GM06990 (cell line): ENCODE results near the gene DBH.

Experiments used
- DNase-seq: peaks from one replicate; pipeline ENCODE4 v3.0.0-alpha.2; 2011; ENCODE audit not compliant: insufficient read length; ENCODE audit errors: extremely low read depth
- H3K27me3 ChIP-seq: replicated peaks from 2 replicates; pipeline ENCODE4 v1.6.0; 2011; ENCODE audit warnings: low read length; ENCODE audit not compliant: control insufficient read depth, insufficient read depth
- H3K36me3 ChIP-seq: 2 replicates; pipeline ENCODE4 v1.5.1; 2011; ENCODE audit warnings: low read length; ENCODE audit not compliant: control insufficient read depth, insufficient read depth
- H3K4me3 ChIP-seq: replicated peaks from 2 replicates; pipeline ENCODE4 v1.5.1; 2011; ENCODE audit warnings: low read depth, mild to moderate bottlenecking, control low read depth, low read length
- TF ChIP-seq, protein P1 (sequence below): IDR thresholded peaks from 2 replicates; pipeline ENCODE4 v1.5.1; 2011; ENCODE audit warnings: low read length, control low read depth, mild to moderate bottlenecking, inconsistent platforms; ENCODE audit not compliant: insufficient read depth, poor library complexity, severe bottlenecking

DBH gene

DNA sequence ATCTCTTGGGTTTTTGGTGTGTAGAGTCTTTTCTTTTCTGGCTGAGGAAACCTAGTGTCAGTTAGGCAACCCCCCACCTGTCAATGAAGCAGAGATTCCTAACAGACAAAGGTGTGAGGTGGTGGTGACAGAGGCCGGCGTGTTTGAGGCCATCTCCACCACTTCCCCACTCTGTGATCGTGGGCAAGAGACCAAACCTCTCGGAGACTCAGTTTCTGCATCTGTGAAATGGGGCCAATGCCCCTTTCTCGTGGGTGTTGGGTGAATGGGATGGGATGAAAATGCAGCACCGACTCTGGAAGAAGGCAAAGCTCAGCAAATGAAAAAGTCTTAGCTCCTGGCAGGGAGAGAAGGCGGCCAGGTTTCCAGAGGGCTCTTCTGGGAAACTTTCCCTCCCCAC, 27.8 kb upstream of the DBH start:
- DNase-seq = no peak
- Histone ChIP-seq H3K4me3 (no peak overlapping the region), H3K36me3 (no peaks in the 10 kb centered on the region), H3K27me3 (no peaks in the 10 kb centered on the region; the same call in 1 of the 2 replicates)
- TF ChIP-seq, protein P1, sequence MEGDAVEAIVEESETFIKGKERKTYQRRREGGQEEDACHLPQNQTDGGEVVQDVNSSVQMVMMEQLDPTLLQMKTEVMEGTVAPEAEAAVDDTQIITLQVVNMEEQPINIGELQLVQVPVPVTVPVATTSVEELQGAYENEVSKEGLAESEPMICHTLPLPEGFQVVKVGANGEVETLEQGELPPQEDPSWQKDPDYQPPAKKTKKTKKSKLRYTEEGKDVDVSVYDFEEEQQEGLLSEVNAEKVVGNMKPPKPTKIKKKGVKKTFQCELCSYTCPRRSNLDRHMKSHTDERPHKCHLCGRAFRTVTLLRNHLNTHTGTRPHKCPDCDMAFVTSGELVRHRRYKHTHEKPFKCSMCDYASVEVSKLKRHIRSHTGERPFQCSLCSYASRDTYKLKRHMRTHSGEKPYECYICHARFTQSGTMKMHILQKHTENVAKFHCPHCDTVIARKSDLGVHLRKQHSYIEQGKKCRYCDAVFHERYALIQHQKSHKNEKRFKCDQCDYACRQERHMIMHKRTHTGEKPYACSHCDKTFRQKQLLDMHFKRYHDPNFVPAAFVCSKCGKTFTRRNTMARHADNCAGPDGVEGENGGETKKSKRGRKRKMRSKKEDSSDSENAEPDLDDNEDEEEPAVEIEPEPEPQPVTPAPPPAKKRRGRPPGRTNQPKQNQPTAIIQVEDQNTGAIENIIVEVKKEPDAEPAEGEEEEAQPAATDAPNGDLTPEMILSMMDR = no peak

DNA sequence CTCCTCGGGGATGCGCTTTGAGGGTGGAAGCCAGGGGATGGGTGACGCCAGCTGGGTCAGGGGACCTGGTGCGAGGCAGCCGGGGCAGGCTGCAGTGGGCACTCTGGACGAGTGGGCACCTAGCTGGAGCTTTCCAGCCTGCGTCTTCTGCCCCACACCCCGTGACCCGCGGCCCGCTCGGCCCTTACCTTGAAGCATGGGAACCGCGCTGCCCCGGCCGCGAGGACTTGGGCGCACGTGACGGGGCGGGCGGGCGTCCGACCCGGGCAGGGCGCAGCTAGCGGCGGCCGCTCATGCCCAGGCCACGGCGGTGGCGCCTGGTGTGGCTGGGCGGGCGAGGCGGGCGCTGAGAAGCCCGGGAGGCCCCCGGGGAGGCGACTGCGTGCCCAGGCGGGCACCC, 27.3 kb upstream of the DBH start:
- Histone ChIP-seq H3K36me3 (no peaks in the 10 kb centered on the region), H3K4me3 (no peak overlapping the region), H3K27me3 (no peaks in the 10 kb centered on the region; the same call in 1 of the 2 replicates)
- TF ChIP-seq, protein P1 = no peak
- DNase-seq = no peak

DNA sequence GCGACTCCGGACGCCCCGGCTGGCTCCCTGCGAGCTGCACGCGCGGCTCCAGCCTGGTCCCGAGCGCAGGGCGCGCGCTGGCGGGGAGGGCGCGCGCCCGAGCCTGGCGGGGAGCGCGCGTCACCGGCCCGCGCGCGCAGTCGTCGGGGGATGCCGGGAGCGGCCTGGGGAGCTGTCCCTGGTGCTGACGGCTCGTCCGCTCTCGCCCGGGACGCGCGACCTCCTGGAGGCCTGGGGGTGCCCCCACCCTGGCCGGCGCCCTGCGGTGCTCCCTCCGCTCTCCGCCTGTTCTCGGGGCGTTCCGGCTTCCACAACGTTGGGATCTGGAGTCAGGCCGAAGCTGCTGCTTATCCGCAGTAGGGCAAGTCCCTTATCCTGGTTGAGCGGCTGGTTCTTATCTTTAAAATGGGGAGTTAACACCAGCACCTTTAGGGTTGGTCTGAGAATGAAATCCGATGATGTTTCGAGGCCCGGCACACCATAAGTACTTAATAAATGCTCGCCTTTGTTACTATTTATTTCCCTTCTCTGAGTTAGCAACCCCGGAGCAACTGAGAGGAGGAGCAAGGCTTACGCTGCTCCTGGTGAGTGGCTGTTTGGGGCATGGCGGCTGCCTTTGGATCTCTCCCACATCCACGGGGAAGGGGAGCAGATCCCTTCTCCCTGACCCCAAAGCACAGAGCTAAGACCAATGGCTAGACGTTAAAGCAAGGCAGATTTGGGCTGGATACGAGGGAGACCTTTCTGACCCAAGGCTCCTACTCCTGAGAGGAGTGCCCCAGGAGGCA, 26.7 kb upstream of the DBH start, which contains the start of gene FAM163B:
Gene FAM163B, minus strand, starts transcription at position 79 of the 788 bp plus-strand sequence. CDS start 29,166 bp downstream, outside the sequence.
- TF ChIP-seq, protein P1 = no peak
- H3K27me3 ChIP-seq = no peaks in the 10 kb centered on the region; the same call in 1 of the 2 replicates
- no peak for DNase-seq
- no peaks in the 10 kb centered on the region for H3K36me3 ChIP-seq
- H3K4me3 ChIP-seq = no peak within 1 kb of the TSS

DNA sequence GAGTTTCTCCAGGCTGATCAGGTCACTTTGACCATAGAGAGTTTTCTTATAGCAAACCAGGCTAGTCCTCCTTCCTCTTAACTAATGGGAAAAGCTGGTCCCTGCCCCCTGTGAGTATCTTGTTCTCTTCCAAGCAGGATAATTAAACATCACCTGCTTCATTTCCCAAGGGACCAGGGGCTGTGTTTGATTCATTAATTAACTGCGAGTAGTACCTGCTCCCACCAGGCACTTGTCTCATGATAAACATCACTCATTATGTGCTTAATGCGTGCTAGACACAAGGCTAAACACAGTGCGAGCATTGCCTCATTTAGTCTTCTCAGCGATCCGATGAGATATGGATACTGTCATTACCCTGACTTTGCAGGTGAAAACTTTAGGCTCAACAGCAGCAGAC, 25.3 kb upstream of the DBH start:
- DNase-seq = no peak
- Histone ChIP-seq H3K27me3 (no peaks in the 10 kb centered on the region; the same call in 1 of the 2 replicates), H3K36me3 (no peaks in the 10 kb centered on the region), H3K4me3 (no peak overlapping the region)
- TF ChIP-seq, protein P1 = no peak

DNA sequence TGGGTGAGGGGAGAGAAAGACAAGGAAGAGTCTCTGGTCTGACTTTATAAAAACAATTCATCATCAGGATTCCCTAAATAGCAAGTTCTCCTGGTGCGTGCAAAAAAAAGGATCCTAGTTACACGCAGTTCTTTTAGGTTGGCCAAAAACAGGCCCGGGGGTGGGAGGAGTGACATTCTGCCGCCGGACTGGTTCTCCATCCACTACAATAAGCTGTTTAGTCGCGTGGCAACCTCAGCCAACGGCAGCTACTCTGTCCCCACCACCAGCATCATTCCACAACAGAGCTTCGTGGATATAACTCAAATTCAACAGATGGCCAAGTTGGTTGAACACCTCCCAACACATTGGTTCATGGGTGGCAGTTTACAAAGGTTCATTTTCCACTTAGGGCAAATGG, 24.1 kb upstream of the DBH start:
- no peaks in the 10 kb centered on the region; the same call in 1 of the 2 replicates for H3K27me3 ChIP-seq
- DNase-seq = no peak
- TF ChIP-seq, protein P1 = no peak
- no peaks in the 10 kb centered on the region for H3K36me3 ChIP-seq
- no peak overlapping the region for H3K4me3 ChIP-seq
